HG02852 (cell line): ENCODE measurements around the gene TSPAN10.

Experiments used
- ATAC-seq: cut with Tn5 transposase; IDR thresholded peaks from one replicate; pipeline ENCODE4 v1.9.1; 2021; ENCODE audit warnings: mild to moderate bottlenecking, moderate library complexity; ENCODE audit not compliant: unreplicated experiment

Gene TSPAN10

DNA sequence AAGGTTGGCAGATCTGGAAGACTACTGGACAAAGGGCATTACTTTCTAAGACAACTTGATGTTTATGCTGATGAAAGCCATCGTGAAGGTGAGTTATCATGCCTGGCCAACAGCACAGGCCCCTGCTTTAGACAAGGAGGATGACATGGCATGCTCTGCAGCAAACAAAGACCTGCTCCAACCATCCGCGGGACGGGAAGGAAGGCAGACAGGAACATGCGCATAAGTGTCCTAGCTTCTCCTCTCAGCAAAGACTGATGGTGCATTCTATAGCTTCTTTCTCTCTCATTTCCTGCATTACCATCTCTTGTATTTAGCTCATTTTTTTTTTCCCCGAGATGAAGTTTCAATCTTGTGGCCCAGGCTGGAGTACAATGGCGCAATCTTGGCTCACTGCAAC is 5.5 kb upstream of the TSPAN10 start:
- no peak for ATAC-seq

DNA sequence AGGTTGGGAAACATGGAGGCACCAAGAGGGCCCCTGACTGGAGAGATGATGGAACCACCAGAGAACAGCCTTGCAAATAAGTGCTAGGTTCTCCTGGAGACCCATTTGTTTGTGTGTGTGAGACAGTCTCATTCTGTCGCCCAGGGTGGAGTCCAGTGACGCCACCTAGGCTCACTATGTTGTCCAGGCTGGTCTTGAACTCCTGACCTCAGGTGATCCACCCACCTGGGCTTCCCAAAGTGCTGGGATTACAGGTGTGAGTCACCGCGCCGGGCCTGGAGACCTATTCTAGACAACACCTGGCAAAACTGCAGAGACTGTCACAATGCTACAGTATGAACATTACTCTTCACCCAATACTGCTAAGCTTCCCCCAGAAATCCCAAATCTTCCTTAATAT is 1.6 kb upstream of the TSPAN10 start:
- no peak for ATAC-seq

DNA sequence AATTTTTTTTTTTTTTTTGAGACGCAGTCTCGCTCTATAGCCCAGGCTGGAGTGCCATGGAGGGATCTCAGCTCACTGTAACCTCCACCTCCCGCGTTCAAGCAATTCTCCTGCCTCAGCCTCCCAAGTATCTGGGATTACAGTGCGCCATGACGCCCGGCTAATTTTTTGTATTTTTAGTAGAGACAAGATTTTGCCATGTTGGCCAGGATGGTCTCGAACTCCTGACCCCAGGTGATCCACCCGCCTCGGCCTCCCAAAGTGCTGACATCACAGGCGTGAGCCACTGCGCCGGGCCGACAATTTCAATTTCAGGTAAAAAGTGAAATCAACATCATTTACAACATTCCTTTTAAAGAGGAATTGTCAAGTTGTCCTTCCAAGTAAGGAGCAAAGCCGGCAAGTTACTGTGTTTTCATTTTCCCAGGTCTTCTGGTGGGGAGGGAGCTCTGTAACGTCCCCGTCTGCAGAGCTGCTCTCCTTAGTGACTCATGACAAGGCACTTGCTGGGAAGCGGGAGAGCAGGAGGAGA is 957 bp upstream of the TSPAN10 start:
- ATAC-seq = peak; percentile 19

DNA sequence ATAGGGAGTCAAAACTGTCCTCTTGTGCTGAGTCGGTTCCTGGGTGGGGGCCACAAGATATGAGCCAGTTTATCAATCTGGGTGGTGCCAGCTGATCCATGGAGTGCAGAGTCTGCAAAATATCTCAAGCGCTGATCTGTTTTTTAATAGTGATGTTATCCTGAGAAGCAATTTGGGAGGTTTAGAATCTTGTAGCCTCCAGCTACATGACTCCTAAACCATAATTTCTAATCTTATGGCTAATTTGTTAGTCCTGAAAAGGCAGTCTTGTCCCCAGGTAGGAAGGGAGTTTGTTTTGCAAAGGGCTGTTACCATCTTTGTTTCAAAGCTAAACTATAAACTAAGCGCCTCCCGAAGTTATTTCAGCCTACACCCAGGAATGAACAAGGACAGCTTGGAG is 1.7 kb downstream of the TSPAN10 start:
- ATAC-seq = no peak

DNA sequence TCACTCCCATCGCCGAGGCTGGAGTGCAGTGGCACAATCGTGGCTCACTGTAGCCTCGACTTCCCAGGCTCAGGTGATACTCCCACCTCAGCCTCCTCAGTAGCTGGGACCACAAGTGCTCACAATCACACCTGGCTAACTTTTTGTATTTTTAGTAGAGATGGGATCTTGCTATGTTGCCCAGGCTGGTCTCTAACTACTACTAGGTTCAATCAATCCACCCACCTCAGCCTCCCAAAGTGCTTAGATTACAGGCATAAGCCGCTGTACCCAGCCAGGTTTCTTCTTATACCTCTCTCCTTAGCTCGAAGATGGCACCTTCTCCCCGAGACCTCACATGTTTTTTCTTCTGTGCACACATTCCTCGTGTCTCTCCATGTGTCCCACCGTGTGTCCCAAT is 3.0 kb downstream of the TSPAN10 start:
- ATAC-seq = no peak

DNA sequence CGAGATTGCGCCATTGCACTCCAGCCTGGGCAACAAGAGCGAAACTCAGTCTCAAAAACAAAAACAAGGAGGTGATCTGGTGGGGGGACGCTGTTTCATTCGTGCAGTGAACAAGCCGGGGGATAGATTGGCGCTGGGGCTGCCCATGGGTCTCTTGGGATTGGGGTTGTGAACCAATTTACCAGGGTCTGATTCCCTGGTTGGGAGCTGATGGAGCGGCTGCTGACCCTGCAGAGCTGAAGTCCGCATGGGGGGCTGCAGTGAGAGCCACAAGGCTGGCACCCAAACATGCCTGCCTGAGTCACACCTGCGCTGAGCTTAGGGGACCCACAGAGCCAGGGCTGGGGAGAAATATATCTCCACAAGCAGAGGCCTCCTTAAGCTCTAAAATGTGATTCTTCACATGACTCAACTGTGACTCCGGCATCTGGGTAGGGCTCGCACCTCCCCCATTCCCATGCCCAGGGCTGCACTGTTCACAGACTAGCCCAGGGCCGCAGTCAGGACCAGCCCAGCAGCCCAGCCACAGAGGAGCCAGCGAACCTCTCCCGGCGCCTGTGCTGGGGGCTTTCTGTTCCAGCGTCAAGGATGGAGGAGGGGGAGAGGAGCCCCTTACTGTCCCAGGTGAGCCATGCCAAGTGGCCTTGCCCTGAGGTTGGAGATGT is 5.0 kb downstream of the TSPAN10 start:
- no peak for ATAC-seq

DNA sequence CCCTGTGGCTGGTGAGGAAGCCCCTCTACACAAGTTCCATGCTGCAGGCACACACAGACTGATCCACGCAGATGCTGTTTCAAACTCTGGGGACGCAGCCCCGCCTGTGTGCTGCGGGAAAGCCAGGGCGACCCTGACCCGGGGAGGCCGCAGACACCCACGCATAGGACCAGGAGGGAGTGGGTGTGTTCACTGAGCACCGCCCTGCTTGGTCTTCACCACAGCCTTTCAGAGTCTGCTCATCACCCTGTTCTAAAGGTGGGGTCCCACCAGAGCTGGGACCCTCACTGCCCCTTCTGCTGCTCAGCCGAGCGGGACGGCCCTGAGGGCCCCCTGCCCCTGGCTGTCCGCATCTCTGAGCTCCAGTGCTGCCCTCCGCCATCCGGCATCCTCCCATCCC is 7.5 kb downstream of the TSPAN10 start:
- ATAC-seq = no peak

DNA sequence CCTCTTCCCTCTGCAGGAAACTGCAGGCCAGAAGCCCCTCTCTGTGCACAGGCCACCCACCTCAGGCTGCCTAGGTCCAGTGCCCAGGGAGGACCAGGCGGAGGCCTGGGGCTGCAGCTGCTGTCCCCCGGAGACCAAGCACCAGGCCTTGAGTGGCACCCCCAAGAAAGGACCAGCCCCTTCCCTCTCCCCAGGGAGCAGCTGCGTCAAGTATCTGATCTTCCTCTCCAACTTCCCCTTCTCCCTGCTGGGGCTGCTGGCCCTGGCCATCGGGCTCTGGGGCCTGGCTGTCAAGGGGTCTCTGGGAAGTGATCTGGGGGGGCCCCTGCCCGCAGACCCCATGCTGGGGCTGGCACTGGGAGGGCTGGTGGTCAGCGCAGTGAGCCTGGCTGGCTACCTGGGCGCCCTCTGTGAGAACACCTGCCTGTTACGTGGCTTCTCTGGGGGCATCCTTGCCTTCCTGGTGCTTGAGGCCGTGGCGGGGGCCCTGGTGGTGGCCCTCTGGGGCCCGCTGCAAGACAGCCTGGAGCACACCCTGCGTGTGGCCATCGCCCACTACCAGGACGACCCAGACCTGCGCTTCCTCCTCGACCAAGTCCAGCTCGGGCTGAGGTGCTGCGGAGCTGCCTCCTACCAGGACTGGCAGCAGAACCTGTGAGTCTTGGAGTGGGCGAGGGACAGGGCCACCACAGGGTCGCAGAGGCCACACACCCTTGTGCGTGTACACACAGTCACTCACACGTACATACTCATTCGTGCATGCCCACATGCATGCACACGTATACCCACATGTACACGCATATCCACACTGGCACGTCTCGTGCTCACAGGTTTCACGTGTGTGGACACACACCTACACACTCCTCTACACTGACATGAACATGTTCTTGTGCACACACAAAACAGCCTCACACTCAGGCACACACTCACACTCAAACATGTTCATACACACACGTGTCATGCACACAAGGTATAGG is 8.3 kb downstream of the TSPAN10 start:
- no peak for ATAC-seq

DNA sequence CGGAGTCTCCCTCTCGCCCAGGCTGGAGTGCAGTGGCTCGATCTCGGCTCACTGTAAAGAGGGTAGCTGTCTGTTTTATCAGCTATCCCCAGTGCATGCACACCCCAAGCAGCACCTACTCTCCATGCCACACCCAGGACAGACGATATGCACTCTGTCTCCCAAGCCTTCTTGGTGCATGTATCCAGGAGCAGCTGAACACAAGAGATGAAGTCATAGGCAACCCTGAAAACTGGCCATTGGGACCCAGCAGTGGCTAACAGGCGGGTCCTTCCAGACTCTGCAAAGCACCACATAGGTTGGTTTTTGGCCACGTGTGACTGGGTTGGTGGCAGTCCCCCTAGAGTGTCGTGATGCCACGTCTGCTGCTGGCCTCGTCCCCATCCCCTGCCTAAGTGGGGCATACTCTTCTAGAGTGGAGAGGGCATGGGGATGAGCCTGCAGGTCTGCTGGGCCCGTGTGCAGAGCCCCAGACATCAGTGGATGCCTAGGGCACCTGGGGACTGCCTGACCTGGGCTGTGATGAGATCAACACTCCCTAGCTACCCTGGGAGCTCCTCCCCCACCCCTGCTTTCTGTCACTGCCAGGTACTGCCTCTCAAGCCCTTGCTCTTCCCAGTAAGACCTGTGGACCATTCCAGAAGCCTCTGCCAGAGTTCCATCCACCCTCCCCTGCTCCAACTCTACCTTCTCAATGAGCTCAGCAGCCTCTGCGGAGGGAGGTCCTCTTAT is 10.0 kb downstream of the TSPAN10 start:
- no peak for ATAC-seq

DNA sequence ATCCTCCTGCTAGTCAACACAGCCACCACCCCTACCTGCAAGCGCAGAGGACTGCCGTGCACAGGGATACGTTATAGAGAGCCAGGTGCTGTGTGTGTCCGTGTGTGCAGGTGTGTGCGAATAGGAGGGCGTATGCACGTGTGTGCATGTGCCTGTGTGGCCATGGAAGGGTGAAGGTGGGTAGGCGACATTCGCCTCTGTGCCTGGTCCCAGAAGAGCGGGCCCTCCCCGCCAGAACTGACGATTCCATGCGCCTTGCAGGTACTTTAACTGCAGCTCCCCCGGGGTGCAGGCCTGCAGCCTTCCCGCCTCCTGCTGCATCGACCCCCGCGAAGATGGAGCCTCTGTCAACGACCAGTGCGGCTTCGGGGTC is 10.6 kb downstream of the TSPAN10 start:
- no peak for ATAC-seq

DNA sequence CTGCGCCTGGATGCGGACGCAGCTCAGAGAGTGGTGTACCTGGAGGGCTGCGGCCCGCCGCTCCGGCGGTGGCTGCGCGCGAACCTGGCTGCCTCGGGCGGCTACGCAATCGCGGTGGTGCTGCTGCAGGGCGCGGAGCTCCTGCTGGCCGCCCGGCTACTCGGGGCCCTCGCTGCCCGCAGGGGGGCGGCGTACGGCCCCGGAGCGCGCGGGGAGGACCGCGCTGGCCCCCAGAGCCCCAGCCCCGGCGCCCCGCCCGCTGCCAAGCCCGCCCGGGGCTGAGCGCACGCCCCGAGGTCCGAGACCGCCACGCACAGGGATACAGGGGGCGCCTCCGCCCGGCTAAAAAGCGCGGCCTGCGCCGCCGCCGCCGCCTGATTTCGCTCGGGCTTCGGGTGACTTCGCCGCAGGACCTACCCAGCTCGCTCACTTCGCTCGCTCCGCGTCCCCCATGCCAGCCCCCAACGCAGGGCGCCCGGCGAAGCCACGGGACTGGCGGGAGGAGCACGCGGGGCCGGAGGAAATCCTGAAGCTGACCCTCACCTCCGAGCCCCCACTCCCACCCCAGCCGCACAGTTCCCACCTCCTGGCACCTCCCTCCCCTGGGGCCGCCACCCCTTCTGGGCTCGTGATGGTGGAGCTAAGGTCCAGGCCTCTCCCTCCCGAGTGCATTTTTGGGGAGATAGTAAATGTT is 11.2 kb downstream of the TSPAN10 start:
- no peak for ATAC-seq

DNA sequence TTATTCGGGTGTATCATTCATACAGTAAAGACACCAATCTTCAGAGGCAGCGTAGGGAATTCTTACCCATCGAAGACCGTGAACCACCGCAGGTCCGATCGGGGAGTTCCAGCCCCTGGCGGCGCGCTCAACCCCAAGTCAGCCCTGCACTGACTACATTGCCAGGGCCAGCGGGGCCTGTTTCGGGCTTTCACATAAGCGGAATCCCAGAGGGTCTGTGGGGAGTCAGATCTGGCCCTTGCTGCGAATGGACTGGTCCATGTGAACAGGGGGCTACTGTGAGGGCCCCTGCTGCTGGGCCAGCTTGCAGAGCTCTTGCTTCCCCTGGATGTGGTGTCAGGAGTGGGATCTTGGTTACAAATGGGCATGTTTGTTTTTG is 11.7 kb downstream of the TSPAN10 start:
- no peak for ATAC-seq

DNA sequence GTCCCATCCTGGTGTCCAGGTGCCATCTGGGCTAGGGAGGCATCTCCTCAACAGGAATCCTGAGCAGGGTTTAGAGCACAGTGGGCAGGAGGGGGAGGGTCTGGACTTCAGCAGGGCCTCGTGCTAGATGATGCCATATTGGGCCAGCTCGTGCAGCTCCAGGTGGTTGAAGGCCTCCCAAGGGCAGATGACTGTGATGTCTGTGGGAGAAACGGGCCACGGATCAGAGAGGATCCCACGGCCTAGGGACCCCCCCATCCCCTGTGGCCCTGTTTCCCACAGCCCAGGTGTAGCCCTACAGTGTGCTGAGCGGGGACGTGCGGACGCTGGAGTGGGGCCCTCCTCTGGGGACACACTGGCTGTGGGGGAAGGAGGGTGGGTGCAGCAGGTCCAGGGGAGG is 14.0 kb downstream of the TSPAN10 start:
- ATAC-seq = no peak

DNA sequence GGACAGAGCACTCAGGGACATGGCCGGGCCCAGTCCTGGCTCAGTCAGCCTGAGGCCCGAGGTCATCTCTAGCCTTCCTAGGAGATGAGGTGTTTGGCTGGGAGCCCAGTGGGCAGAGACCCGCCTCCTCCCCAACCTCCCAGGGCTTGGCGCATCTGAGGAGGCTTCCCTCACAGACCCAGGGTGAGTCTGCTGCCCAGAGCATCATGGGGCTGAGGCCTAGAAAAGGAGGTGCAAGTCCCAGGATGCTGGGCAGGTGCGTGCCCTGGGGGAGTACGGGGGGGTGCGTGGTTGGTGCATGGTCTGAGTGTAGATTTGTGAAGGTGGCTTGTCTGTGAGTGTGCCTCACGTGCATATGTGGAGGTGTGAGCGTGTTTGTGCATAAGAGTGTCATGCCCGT is 14.7 kb downstream of the TSPAN10 start:
- no peak for ATAC-seq

DNA sequence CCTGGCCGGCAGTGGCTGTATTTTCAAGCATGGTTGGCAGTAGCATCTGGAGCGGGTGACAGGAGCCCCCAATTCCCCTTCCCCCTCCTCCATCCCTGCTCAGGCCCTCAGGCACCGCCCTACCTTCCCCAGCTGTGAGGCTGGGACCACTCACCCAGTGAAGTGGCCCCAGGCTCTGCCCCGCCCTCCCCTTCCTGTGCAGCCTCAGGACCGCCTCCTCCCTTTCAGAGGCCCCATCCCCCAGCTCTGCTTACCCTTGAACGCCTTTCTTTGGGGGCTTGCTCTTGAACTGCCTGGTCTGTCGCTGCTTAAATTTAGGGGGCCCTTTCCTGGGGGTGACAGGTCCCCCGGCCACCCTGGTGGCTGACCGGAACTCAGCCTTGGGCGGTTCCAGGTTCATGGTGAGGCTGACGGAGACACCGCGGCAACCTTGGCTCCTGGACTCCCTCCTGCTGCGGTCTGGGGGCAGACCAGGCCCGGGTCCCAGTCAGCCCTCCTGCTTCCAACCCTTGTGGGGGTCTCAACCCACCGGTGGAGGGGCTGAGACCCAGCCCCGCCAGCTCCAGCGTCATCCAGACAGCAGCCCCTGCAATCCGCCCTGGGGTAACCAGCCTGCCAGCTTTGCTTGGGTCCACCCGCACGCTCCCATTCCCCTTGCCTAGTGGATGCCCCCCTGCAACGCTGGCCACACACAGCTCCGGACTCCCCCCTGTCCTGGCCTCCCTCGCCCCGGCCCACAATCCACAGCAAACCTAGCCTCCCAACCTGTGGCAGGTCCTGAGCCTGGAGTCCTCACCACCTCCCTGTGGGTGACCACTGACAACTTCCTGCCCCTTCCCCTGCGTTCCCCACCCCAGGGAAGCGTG is 16.1 kb downstream of the TSPAN10 start:
- no peak for ATAC-seq

DNA sequence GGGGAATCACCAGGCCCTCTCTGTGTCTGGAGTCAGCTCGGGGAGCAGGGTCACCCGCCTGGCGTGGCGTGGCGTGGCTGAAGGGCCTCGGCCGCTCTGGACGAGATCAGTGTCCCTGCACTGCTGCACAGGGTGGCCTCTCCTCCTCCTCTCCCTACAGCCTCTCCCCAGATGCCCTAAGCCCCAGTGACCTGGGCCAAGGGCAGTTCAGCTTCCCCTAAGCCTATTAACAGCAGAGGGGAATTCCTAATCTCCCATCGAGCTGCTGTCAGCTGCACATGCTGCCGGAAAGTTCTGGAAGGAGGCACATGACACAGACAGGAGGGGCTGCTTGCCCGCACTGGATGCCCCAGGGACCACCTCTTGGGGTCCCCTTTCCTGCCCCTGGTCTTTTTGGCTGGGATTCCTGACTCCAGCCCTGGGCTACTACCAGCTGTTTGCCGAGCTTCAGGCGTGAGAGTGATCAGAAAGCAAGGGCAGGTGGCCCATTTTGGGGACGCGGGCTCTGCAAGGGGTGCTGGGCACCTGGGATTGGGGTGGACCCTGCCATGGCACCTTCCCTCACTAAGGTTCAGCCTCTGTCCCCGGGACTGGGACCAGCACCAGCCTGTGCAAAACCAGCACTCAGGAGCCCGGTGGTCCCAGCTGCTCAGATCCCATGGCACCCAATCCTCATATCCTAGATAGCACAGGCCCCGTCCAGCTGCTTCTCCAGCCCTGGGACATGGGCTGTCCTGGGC is 18.6 kb downstream of the TSPAN10 start:
- ATAC-seq = no peak

DNA sequence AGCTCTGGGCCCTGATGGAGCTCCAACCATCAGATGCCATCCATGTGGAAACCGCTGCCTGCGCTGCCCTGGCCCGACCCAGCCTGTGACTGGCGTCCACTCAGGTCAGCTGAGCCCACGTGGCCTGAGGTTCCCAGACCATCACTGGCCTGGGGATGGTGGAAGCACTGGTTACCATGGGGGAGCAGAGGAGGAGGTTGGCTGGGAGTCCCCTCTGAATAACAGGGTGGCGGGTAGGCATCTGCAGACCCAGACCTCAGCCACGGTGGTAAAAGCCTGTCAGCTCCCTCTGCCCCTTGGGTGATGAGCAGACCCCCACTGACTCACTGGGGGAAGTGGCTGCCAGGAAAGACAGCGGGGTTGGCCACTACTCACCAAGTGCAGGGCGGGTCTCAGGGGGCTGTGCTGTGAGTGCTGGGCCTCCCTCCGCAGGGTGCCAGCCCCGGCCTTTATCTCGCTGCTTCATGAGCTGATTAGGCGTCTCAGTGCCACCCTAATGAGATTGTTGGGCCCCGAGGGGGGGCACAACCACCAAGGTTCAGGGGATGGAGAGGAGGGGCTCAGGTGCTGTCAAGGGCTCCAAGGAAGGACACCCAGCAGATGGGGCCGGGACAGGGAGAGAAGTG is 19.2 kb downstream of the TSPAN10 start, which contains the start of gene PDE6G:
TSS of gene PDE6G (minus strand) at position 425 of the 626 bp plus-strand sequence. CDS start 3,237 bp downstream, outside the sequence.
- ATAC-seq = no peak

DNA sequence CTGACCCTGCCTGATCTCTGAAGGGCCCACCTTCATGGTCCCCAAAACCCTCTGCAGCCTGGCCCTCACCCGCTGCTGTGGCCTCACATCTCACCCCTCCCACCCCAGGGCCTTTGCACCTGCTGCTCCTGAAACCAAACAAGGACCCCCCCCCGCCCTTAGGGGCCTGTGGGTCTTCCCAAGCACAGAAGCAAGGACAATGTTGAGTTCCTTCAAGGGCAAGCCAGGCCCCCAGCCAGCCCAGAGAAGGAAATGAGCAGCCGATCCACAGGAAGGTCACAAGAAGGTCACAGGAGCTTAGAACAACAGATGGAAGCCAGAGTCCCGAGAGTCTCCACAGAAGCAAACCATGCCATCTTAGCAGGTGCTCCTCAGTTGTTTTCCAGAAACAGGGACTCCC is 19.8 kb downstream of the TSPAN10 start:
- ATAC-seq = no peak

DNA sequence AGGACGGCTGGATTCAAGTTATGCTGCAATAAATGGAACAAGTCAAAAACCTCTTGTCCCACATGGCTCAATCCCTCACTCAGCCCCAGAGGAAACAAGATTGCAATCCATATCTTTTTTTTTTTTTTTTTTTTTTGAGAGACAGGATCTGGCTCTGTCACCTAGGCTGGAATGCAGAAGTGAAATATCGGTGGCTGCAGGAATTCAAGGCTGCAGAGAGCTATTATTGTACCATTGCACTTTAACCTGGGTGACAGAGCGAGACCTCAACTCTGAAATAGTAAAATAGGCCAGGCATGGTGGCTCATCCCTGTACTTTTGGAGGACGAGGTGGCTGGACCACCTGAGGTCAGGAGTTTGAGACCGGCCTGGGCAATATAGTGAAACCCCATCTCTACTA is 22.0 kb downstream of the TSPAN10 start:
- ATAC-seq = no peak
